Spleen (tissue), 7 donors: ENCODE results near the gene SHISA6.

Source experiments
- POLR2A ChIP-seq, 3 donors: fragments of 450-650 bp; IDR thresholded peaks; one replicate each; pipeline ENCODE4 v1.5.1; 2017; ENCODE audit warnings: antibody characterized with exemption in 3 of 3, mild to moderate bottlenecking in 1 of 3
- POLR2AphosphoS5 ChIP-seq, 3 donors: sonication (generic); formaldehyde crosslinking; IDR thresholded peaks; one replicate each; pipeline ENCODE4 v1.5.1; 2017; ENCODE audit warnings: antibody characterized with exemption in 3 of 3
- TF ChIP-seq, protein P1 (sequence below), 11 experiments: fragments of 200-600 bp in 7 of 11; fragments of 450-650 bp in 4 of 11; sonication (generic) in 4 of 11; IDR thresholded peaks in 8 of 11; conservative IDR thresholded peaks in 3 of 11; 1 replicate in 7 of 11; 2 replicates in 4 of 11; pipeline versions ENCODE4 v1.4.0 to v1.8.0; 2016 to 2021; ENCODE audit warnings: antibody characterized with exemption in 11 of 11, inconsistent platforms in 4 of 11, mild to moderate bottlenecking in 1 of 11
- donor health status: DM: no; HTN: no; CAD: no; lungs with moderate emphysema.
- donor health status: DM: no; HTN: no; CAD: no.
- donor health status: DM: no; HTN: no; CAD: no.

- TF ChIP-seq, protein P1, sequence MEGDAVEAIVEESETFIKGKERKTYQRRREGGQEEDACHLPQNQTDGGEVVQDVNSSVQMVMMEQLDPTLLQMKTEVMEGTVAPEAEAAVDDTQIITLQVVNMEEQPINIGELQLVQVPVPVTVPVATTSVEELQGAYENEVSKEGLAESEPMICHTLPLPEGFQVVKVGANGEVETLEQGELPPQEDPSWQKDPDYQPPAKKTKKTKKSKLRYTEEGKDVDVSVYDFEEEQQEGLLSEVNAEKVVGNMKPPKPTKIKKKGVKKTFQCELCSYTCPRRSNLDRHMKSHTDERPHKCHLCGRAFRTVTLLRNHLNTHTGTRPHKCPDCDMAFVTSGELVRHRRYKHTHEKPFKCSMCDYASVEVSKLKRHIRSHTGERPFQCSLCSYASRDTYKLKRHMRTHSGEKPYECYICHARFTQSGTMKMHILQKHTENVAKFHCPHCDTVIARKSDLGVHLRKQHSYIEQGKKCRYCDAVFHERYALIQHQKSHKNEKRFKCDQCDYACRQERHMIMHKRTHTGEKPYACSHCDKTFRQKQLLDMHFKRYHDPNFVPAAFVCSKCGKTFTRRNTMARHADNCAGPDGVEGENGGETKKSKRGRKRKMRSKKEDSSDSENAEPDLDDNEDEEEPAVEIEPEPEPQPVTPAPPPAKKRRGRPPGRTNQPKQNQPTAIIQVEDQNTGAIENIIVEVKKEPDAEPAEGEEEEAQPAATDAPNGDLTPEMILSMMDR (IDR thresholded peaks at IDR 0.05 in 8 of 11, conservative IDR thresholded peaks at IDR 0.05 in 3 of 11) = no peak
- TF ChIP-seq POLR2A (IDR thresholded peaks at IDR 0.05) (no peak), POLR2AphosphoS5 (IDR thresholded peaks at IDR 0.05) (no peak)
Measured at GRCh38 chr17:11221196-11221595, 19.8 kb upstream of the SHISA6 start.
